Activated T-cell treated with anti-CD3 and anti-CD28 coated beads for 1 hour (primary cell): ENCODE data around the gene ARFGAP1.
"Not testable (repeated sequence)": the region's sequence is repeated elsewhere in the genome, so short reads cannot be mapped to it uniquely, and the experiment has no call there.

ENCODE experiments used
- DNase-seq: peaks from one replicate; pipeline ENCODE4 v3.0.0-alpha.2; 2020; ENCODE audit warnings: low read depth

ARFGAP1 gene

GRCh38 chr20:63240004-63240403 is 32.6 kb upstream of the ARFGAP1 start:
- no peak for DNase-seq

DNA sequence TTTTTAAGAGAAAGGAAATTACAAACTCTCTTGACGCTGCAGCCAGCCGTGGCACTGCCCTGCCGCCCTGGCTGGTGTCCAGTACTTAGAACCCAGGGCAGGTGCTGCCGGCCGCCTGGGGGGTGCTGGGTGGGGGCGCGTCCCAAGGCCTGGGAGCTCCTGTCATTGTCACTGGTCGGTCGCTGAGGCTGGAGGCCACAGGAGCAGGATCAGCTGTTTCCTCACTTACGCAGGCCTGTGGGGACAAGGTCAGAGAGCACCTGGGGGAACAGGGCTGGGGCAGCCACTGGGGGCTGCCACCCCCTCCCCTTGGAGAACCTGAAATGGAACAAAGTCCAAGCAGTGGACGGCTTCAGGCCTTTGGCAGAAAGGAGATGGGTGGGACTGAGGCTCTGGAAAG is 31.3 kb upstream of the ARFGAP1 start:
- DNase-seq: no peak

- DNase-seq: no peak
Observed at GRCh38 chr20:63242736-63243135, 29.9 kb upstream of the ARFGAP1 start.

DNA sequence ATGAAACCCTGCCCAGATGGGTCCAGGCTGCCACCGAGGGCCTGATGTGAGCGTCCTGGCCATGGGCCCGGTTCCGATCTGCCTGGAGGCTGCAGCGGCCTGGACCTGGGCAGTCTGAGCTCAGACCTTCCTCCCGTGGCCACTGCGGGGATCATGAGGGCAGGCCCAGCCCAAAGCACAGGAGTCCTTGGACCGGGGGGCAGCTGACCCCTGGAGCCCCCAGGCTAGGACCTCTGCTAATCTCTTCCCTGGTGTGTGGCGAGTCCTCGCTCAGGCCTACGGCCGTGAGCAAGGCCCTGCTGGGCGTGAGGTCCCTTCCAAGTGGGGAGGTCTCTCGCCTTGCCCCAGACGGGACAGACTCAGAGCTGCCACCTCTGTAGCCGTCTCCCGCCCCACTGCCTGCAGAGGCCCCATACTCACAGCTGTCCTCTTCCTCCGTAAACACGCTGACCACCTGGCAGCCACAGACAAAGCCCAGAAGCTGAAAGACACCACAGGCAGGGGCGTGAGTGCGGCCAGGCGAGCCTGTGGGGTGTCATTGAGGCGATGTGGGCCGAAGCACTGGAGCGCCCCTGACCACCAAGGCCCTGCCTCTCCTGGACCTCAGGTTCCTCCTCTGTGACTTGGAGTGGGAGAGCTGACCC is 28.9 kb upstream of the ARFGAP1 start:
- DNase-seq: no peak

GRCh38 chr20:63244468-63244867 is 28.1 kb upstream of the ARFGAP1 start:
- no peak for DNase-seq

GRCh38 chr20:63246490-63247288 is 25.9 kb upstream of the ARFGAP1 start:
- DNase-seq: no peak

DNA sequence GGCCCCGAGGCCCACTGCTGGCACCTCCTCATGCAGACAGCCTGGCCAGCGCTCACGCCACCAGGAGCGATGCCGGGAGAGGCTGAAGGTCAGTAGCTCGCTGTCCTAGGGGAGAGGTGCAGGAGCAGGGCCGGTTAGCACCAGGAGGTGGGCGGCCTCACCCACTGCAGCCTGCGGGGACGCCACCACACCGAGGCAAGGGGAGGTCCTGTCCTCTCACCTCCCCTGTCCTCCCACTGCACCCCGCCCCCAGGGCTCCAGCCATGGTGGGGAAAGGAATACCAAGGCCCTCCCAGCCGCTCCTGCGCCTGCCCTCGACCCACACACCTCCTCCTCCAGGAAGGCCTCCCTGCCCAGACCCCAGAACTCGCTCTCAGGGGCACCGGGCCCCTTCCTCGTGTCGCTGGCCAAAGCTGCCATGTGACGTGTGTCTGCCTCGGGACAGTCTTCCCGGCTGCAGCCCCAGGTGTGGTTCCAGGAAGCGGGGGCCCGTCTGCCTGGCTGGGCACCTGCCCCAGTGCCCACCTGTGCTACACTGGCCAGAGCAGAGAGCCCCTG is 24.9 kb upstream of the ARFGAP1 start:
- DNase-seq: no peak

- DNase-seq: no peak
Observed at GRCh38 chr20:63248835-63249591, 23.6 kb upstream of the ARFGAP1 start.

DNA sequence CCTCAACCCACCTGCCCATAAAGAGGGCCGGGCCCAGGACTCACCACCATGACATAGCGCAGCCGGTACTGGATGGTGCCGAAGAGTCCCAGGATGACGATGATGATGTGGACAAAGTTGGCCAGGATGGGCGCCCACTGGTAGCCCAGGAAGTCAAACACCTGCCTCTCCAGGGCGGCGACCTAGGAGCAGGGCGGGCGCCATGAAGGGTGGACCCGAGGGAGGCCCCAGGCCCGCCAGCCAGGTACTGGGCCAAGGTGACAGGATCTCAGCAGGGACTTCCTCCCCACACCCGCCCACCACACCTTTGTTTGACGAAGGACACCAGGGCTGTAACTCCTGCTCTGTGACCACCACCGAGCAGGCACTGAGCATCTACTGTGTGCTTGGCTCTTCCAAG is 22.7 kb upstream of the ARFGAP1 start:
- no peak for DNase-seq

- not testable (repeated sequence) for DNase-seq
Observed at GRCh38 chr20:63251350-63251749, 21.3 kb upstream of the ARFGAP1 start.

DNA sequence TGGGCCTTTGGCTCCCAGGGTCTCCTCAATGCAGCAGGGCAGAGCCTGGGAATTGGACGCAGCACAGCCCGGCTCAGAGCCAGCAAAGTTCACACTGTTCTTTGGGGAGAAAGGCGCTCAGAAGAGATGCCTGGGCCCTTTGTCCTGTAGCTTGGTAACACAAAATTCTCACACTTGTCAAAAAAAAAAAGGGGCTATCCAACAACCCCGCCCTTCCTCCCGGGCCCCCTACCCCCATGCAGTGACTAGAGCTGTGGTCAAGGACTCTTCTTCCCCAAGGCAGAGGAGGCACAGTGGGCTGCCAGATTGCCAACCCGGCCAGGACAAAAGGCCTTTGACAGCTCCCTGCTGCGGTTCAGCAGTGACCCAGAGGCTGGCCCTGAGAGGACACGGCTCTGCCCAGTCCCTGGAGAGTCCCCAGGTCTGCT is 20.3 kb upstream of the ARFGAP1 start:
- no peak for DNase-seq

GRCh38 chr20:63253065-63253437 is 19.6 kb upstream of the ARFGAP1 start:
- no peak for DNase-seq

DNA sequence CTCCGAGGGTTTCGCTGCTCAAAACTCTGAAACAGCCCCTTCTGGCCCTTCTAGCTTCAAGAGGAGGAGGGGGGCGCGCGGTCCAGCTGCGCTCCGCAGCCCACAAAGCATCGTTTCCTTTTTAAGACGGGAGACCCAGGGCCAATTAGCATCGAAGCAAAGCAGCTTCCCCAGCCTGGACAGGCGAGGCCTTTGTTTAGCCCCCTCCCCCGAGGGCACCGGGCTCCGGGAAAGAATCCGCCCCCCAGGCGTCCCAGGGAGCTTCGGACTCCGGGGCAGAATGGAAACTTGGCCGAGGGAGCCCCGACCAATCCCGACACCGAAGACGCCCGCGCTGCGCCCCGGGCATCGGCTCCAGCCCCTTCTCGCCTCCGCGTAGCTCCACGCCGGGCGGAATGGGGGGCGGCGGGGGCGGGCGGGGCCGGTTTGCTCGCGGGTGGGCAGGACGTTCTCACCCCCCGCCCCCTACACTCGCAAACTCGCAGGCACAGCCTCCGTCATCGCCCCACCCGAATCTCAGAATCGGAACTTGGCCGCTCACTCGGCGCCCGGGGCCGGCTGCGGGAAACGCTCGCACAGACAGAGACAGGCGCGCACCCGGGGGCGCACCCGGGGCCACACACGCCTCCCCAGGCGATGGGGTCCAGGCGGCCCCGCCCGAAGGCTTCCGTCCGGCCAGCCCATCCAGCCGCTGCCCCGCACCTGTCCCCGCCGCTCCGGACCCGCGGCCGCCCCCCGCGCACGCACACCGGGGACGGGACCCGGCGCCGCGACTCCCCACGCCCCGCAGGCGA is 19.0 kb upstream of the ARFGAP1 start:
- no peak for DNase-seq

DNA sequence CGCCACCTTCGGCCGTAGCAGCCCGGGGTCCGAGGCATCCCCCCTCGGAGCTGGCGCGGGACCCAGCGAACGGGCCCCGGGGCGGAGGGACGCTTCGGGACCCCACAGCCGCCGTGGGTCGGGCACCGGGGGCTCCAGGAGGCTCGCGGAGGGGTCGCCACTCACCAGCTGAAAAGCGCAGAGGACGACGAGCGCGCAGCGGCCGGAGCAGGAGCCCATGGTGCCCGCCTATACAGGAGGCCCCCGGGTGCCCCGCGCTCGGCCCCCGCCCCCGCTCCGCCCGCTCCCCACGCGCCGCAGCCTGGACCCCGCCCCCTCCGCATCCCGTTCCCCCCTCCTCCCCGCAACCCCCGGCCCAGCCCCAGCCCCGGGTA is 18.4 kb upstream of the ARFGAP1 start, which contains the start of gene NKAIN4:
Gene NKAIN4 (minus strand): TSS at position 232 of the 374 bp plus-strand sequence. CDS start 13 bp downstream, at position 219.
- DNase-seq: no peak

- DNase-seq: no peak
Observed at GRCh38 chr20:63254606-63255384, 17.8 kb upstream of the ARFGAP1 start.

DNA sequence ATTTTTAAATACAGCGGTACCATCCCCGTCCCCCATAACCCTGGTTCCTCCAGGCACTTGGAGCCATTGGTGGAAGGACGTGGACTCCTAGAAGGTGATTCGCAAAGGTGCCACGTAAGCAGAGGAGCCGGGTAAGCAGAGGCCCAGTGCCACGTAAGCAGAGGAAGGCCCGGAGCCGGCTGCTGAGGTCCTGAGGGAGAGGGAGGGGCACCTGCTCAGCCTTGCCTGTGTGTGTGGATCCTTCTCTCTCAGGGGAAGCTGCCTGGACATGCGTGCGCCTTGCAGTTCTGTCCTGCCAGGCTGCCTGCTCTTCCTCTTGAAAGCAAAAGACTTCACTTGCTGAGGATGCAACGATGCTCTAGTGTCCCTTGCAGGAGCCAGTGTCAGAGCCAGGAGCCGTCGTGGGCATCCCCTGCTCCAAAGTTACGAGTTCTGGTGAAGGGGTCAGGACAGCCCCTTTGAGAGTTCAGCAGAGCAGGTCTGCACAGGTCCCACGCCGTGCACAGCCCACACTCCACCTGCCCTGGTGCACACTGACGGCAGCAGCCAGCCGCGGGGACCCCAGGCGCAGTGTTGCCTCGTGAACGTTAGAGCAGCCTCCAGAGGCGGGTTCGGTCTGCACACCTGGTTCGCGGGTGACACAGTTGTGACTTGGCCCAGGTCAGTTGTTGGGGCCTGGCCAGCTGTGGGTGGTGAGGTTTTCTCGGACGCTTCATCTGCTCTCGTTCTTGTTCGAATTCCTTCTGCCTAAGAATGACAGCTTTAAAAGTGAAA is 16.5 kb upstream of the ARFGAP1 start:
- no peak for DNase-seq

DNA sequence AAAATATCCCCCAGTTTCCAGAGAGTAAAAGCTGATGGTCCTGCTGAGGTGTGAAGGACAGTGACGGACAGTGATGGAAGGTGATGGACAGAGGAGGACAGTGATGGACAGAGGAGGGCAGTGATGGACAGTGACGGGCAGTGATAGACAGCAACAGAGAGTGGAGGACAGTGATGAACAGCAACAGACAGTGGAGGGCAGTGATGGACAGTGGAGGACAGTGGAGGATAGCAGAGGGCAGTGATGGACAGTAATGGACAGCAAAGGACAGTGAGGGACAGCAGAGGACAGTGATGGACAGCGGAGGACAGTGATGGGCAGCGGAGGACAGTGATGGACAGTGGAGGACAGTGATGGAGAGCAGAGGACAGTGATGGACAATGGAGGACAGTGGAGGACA is 15.7 kb upstream of the ARFGAP1 start:
- DNase-seq: no peak

DNA sequence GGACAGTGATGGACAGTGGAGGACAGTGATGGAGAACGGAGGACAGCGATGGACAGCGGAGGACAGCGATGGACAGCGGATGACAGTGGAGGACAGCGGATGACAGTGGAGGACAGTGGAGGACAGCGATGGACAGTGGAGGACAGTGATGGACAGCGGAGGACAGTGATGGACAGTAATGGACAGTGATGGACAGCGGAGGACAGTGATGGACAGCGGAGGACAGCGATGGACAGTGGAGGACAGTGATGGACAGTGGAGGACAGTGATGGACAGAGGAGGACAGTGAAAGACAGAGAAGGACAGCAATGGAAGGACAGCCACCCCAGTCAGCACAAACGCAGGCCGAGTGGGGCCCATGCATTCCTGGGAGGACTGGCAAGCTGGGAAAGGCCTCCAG is 15.0 kb upstream of the ARFGAP1 start:
- DNase-seq: no peak

- no peak for DNase-seq
Observed at GRCh38 chr20:63258781-63259180, 13.8 kb upstream of the ARFGAP1 start.
